Left forelimb (tissue), 1 donor: ENCODE data around the gene ANKFY1.

Experiments
- DNase-seq: peaks from one replicate; pipeline ENCODE4 v3.0.0-alpha.2; 2018; ENCODE audit warnings: low spot score

Gene ANKFY1, protein sequence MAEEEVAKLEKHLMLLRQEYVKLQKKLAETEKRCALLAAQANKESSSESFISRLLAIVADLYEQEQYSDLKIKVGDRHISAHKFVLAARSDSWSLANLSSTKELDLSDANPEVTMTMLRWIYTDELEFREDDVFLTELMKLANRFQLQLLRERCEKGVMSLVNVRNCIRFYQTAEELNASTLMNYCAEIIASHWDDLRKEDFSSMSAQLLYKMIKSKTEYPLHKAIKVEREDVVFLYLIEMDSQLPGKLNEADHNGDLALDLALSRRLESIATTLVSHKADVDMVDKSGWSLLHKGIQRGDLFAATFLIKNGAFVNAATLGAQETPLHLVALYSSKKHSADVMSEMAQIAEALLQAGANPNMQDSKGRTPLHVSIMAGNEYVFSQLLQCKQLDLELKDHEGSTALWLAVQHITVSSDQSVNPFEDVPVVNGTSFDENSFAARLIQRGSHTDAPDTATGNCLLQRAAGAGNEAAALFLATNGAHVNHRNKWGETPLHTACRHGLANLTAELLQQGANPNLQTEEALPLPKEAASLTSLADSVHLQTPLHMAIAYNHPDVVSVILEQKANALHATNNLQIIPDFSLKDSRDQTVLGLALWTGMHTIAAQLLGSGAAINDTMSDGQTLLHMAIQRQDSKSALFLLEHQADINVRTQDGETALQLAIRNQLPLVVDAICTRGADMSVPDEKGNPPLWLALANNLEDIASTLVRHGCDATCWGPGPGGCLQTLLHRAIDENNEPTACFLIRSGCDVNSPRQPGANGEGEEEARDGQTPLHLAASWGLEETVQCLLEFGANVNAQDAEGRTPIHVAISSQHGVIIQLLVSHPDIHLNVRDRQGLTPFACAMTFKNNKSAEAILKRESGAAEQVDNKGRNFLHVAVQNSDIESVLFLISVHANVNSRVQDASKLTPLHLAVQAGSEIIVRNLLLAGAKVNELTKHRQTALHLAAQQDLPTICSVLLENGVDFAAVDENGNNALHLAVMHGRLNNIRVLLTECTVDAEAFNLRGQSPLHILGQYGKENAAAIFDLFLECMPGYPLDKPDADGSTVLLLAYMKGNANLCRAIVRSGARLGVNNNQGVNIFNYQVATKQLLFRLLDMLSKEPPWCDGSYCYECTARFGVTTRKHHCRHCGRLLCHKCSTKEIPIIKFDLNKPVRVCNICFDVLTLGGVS

DNA sequence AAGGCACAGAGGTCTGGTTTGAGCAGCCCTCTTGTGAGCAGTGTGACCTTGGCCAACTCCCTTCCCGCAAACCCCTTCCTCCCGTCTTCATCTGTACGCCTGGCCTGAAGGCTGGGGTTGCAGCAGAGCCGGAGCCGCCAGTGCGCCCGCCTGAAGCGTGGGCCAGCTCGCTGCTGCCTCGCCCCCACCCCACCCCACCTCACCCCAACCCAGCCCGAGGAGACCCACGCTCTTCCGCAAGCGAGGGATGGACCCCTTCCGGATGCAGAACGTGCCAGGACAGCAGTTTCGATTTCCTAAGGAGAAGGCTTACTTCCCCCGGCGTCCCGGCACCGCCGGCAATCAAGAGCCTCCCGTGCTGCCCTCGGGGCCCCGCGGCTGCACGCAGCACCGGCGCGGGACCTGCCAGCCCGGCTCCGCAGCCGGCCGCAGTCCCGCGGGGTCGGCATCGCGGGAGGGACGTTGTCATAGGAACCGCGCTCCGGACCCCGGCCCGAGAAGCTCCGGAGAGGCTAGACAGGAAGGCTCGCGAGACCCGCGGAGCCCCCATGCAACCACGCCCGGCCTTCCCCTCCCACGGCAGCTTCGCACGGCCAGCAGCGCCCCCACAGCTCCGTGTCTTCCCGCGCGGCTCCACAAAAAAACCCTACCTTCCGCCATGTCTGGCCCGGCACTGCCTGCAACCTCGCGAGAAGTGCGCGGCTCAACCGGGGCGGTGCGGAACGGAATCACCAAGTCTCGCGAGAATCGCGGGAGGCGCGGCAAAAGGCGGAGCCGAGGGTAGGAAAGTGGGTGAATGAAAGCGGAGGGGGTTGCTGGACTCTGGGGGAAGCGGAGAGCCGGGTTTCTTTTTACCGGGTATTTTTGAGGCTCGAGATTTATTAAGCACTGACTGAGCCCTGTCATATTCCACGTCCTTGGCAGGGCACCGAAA is at the start of gene ANKFY1:
TSS of gene ANKFY1 (minus strand) at position 698 of the 934 bp plus-strand sequence. CDS start at position 660, 38 bp downstream.
- DNase-seq, result peak; percentile 98

DNA sequence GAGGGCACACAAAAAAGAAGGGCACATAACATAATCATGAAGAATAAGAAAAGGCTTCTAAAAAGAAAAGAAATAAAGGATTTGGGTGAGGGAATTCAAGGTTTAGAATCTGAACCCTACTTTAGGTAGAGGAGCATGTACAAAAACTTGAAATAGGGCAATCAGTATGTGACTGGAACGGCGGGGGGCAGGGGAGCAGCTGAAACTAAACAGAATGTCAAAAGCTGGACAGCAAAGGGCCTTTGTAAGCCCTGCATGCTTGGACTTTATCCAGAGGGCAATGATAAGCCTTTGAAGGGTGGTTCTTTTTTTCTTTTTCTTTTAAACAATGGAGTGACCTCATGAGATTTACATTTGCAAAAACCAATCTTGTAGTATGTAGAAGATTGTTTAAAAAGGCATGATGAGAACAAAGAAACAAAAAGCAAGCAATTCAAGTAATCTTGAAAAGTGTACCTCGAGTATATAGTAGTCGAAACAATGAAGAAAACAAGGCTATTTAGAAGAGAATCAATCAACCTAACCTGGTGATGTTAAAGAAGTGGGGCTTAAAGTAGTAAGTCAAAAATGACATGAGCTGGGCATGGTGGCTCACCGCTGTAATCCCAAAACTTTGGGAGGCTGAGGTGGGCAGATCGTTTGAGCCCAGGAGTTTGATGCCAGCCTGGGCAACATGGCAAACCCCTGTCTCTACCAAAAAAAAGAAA is 46.7 kb upstream of the ANKFY1 start:
- no peak for DNase-seq

DNA sequence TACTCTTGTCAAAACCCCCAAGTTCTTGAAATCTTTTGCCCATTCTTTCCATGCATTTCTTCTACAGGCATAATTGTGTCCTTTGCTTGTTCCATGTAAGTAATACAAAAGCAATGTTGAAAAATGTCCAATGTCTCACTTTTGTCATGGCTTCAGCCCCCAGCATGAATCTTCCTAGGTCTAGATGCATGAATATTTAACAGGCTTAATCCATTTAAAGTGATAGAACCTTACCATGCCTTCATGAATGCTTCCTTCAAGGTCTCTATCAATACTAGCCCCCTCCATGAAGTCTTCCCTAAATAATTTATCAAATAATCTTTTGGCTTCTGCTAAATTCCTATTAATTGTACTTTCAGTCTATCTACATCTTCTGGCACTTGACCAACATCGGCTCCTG is 46.1 kb upstream of the ANKFY1 start:
- no peak for DNase-seq

DNA sequence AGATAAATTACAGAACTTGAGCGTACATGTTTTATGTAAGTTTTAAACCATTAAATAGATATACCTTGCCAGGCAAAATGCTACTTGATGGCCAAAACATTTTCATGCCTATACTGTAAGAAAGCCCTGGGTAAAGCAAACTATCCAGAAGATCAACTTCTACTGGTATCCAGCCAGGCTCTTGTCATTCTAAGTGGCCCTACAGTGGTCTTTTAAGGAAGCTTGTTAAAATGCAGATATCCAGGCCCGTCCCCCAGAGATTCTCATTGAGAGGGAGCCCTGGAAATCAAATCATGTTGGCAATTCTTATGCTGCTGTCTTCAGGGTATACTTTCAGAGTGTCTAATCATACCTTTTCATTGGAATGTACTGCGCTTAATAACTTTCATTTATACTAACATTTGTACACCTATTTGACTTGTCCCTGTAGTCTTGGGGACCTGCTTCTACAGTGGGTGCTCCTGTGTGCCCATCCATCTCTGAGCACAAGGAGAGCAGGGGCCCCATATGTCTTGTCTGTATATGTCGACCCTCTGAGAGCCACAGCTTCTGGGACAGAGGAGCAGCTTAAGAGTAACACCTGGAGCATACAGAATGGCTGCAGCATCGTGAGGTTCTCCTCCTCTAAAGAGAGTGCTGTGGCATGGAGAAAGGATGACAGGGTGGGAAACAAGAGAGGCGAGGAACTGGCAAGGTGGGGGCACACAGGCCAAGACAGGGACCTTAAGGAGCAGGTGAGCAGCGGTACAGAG is 43.6 kb upstream of the ANKFY1 start:
- no peak for DNase-seq

DNA sequence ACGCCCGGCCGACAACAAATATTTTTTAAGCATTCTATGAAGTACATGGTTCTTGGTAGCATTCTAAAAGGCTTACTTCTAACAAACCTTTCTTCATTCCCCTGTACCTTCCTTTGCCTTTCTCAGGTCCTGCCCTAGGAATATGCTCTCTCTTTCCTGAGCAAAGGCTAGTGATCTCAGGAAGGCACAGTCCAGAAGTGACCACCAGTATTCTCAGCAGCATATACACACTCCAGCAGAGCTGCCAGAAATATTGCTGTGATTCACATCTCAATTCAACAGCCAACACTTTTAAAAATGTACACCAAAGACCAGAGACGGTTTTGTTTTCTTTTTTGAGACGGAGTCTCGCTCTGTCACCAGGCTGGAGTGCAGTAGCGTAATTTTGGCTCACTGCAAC is 41.4 kb upstream of the ANKFY1 start:
- no peak for DNase-seq

DNA sequence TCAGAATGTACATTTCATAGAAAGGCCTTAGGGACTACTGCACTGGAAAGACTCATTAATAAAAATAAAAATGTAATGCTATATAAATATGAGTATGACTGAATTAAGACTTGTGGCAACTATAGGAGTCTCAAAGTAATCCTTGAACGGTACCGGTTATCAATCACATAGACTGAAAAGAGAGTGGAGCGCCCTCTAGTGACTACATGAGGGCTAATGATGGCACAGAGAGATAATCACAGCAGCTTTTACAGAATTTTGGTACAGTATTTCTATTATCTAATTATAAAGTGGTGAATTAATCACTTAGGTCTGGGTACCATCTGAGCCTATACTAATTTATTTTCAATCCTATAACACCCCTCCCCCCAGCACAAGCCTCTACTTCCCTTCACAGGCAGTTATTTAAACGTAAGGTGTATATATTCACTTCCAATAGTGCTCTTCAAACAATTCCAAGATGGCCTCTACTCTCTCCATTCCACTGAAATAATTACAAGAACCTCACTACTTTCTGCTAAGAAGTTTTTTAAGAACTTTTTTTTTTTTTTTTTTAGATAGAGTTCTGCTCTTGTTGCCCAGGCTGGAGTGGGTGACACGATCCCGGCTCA is 40.7 kb upstream of the ANKFY1 start:
- no peak for DNase-seq

DNA sequence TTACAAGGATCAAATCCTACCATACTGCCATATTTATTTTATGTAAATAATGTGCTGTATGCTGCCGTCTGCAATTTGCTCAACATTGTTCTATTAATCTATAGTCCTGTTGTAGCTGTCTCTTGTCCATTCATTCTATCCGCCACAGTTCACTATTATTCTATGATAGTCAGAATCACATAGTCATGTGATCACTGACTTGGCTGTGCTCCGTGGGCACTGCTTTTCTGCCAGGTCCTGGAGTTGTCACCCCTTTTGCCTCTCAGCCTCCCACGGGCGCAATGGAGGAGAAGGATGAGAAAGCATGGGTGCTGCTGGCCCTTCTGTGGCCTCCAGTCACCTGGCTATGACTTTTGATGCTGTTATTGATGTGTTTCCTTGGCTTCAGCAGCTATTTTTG is 37.3 kb upstream of the ANKFY1 start:
- DNase-seq, result no peak

DNA sequence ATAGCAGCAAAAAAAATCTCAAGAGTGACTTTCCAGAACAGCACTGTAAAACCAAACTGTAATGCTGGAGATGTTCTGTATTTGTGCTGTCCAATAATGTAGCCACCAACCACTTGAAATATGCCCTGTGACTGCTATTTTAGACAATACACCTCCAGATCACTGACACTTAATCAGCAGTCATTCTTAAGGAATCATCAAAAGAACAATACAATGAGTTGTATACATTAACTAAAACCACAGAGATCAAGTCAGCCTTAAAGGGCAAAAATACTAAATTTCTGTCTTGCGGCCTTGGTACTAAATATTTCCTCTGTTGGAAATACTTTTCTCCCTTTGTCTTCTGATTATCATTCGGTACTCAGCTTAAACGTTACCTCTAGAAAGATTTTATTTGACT is 33.6 kb upstream of the ANKFY1 start:
- no peak for DNase-seq

DNA sequence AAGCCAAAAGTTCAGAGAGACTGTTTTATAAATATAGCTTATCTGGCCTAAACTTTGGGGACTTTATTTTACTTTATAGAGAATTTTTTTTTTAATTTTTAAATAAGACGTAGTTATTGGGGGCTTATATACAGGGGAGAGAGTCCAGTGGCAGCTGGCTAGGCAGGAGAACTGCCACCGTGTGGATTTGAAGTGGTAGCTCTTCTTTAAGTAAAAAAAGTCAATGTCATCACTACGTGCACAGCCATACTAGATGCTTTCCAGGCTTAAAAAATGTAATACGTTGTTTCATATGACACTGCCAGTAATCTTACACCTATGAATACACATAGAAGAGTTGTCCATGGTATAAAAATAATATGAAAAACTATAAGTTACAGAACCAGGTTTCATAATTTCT is 31.9 kb upstream of the ANKFY1 start:
- no peak for DNase-seq

DNA sequence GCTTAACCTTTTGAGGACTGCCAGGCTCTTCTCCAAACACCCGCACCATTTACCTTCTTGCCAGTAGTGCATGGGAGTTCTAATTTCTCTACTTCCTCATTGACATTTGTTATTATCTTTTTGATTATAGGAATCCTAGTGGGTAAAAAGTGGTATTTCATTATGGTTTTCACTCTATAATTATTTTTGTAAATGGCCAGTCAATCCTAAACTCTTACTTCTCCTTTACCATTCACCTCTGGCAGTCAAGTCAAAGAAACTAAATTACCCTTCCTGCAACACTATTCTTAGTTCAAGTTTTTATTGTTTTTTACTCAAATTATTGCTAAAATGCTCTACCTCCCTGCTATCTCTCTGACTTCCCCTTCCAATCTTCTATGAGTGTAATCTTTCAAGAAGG is 29.8 kb upstream of the ANKFY1 start:
- no peak for DNase-seq

DNA sequence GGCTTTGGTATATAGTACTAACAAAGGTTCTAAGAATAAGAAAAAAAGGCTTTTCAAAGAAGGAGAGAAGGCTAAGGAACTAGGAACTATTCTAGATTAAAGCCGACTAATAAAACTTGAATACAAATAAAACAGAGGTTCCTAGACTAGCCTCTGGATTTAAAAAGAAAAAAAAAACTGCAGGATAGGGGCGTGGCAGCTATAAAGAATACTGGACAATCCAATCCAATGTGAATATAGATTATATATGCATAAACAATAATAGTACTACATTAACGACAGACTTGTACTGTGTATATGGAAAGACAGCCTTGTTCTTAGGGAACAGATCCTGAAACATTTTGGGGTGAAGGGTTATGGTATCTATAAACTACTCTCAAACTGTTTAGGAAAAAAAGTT is 23.9 kb upstream of the ANKFY1 start:
- DNase-seq, result no peak

DNA sequence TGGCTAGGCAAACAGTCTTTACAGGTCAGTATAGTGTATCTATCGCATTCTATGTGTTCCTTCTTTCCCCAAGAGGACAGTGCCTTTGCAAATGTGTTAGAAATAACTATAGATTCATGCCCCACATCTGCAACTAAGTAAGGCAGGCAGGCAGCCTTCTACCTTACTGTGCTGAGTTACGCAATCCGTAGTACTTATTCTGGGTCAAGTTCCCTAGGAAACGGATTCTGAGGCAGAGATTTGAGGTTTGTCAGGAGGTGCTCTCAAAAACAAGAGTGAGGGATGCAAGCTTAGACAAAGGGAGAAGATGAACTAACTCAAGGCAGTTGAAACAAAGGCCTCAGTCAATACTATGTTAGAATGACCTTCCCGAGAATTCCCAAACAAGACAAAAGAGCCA is 12.7 kb upstream of the ANKFY1 start:
- DNase-seq, result no peak

DNA sequence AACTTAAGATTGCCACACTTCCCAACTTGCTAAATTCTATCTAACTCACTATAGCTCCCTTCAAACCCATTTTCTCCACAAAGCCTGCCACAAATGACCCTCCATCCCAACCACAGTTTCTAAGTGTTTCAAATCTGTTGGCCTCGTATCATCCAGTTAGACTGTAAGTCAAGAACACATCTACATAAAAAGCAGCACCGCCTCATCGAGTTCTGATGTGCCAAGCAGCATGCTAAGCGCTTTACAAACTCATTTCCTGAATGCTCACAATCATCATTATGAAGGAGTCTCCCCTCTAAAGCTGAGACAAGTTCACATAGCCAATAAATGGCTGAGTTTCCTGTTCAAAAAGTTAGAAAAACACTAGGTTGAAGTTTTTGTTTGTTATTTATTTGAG is 9.2 kb upstream of the ANKFY1 start:
- no peak for DNase-seq

DNA sequence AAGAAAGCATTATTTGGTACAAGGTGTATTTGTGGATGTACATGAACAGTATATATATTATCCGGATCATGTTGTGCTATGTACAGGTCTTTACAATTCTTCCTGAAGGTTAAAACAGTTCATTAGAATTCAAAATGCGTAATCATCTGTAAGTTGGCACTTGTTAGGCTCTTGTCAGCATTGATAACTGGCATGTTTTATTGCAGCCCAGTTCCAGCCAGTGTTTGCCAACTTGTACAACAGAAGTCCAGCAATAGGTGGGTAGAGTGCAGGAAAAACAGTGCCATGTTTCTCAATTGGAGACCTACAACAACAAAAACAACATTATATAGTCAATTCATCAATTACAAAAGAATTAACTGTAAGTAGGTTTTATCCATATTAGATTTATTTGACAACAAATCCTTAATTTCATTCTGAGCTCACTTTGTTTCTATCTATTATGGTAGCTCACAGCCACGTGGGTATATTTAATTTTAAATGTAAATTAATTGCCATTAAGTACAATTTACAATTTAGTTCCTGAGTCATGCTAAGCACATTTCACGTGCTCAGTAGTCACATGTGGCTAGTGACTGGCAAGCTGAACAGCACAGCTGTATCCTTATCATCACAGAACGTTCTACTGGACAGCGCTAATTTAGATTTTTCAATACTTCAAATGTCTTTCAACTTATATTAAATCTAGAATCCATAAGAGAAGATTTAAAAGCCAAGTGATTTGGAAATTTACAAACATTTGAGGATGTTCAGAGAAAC is 8.6 kb upstream of the ANKFY1 start:
- DNase-seq, result no peak

DNA sequence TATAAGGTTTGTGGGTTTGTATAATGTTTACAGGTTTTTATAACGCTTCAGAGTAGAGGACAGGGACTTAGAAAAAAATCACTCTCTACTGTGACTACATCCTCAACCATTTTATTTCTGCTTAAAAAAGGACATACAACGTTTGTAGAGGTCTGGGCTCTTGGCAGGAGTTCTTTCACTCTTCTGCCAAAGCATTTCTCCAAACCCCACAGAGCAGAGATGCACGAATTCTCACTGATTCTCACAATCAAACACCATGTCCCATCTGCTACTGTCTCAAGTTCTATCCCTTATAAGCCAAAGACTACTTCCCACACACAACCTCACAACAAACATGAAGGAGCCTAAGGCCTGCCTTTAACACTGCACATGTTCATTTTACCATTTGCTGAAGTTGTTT is 7.0 kb upstream of the ANKFY1 start:
- no peak for DNase-seq

DNA sequence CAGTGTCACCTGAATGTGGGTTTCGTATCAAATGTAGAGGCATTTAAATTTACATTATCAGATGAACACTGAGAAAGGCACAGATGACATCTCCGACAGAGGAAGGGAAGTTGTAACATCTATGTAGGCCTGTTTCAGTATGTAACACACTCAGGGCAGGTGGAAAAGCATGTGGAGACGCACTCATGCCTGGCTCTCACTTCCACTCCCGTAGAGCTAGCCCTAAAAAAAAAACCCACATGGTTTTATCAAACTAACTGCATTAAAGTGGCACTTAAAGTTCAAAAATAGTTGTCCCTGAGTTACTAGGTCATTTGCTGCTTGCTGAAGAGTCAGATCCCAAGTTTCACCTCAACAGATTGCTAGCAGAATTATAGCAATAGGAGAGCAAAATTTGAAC is 6.1 kb upstream of the ANKFY1 start:
- no peak for DNase-seq

DNA sequence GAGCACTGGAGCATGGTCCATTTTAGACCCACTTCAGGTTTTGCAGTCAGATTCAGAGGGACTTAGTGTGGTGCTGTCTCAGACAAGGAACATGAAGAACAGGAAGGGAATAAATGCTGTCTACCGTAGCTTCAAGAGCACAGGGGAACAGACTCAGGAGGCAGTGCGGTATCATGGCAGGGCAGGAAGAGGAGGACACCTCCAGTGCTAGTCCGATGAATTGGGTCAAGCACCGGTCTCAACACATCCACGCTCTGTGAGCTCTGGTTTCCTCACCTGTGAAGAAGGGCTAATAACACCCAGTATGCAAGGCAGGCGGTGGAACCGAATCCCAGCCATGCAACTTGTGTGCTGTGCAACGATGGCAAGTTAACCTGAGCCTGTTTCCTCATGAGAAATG is 3.6 kb upstream of the ANKFY1 start:
- no peak for DNase-seq

DNA sequence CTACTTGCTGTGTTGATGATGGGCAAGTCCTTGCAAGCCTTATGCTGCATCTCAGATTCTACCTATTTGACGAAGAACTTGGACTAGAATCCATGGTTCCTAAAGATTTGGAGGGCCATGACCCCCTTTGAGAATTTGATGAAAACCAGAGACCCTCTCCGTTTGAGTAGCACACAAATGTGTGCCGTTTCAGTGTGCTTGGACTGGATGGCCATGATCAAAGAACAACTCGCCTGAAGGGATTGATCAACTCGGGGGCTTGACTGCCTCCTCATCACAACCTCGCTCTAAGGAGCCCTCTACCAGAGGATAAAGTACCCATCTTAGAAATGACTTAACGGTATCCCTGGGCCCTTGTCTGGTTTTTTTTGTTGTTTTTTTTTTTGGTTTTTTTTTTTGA is 2.8 kb upstream of the ANKFY1 start:
- no peak for DNase-seq

DNA sequence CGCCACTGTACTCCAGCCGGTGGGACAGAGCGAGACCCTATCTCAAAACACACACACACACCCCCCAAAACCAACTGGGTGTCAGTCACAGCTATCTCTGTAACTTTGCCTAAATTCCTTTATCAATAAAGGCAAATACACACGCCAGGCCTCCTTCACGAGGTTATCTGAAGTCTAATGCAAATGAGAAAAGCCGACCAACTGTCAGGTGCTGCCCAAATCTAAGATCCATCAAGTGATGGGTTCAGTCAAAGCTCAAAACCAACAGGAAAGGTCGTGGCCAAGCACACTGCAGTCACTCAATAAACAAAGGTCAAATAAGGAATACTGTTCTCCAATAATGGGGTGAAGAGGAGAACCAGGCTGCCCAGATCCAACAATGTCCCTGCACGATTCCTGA is 1.1 kb downstream of the ANKFY1 start:
- no peak for DNase-seq
